Glutamatergic neuron (in vitro differentiated cells): ENCODE measurements around the gene NIF3L1. TPM values are rescaled to one million over a fixed set of nuclear protein-coding genes. Genes with fewer than 3 reads are reported as not detected.

ENCODE experiments used
- DNase-seq: peaks from one replicate; pipeline ENCODE4 v3.0.0; 2022
- H3K27ac Mint-ChIP-seq: one replicate; pipeline ENCODE4 v1.8.0; 2020; ENCODE audit warnings: mild to moderate bottlenecking, mixed read lengths, inconsistent platforms; ENCODE audit not compliant: unreplicated experiment
- H3K27me3 Mint-ChIP-seq: one replicate; pipeline ENCODE4 v1.8.0; 2020; ENCODE audit warnings: mild to moderate bottlenecking, moderate library complexity, mixed read lengths, inconsistent platforms; ENCODE audit not compliant: unreplicated experiment
- H3K36me3 Mint-ChIP-seq: one replicate; pipeline ENCODE4 v1.8.0; 2020; ENCODE audit warnings: mild to moderate bottlenecking, mixed read lengths, inconsistent platforms; ENCODE audit not compliant: unreplicated experiment
- H3K4me1 Mint-ChIP-seq: one replicate; pipeline ENCODE4 v1.8.0; 2020; ENCODE audit warnings: mild to moderate bottlenecking, low read depth, mixed read lengths, inconsistent platforms; ENCODE audit not compliant: unreplicated experiment
- H3K4me3 Mint-ChIP-seq: one replicate; pipeline ENCODE4 v1.8.0; 2020; ENCODE audit warnings: mild to moderate bottlenecking, mixed read lengths, inconsistent platforms; ENCODE audit not compliant: unreplicated experiment
- H3K9me3 Mint-ChIP-seq: one replicate; pipeline ENCODE4 v1.8.0; 2020; ENCODE audit warnings: mild to moderate bottlenecking, moderate library complexity, mixed read lengths, inconsistent platforms; ENCODE audit not compliant: unreplicated experiment
- CTCF ChIP-seq: fragments of 200-600 bp; sonication (generic); IDR thresholded peaks from one replicate; pipeline ENCODE4 v1.5.0; 2021; ENCODE audit not compliant: partially characterized antibody, unreplicated experiment
- total RNA-seq: library from RNA; stranded (reverse); fragmentation: NEBNext Ultra II Directional; extraction: Animal tissue kit (Norgen Biotek cat#: 25700); gene quantifications from one replicate; pipeline ENCODE4 v1.2.1, GENCODE V29; 2021; ENCODE audit not compliant: unreplicated experiment

NIF3L1 gene
- total RNA-seq, 1 donor from 2014 or later, result 19.7 TPM

DNA sequence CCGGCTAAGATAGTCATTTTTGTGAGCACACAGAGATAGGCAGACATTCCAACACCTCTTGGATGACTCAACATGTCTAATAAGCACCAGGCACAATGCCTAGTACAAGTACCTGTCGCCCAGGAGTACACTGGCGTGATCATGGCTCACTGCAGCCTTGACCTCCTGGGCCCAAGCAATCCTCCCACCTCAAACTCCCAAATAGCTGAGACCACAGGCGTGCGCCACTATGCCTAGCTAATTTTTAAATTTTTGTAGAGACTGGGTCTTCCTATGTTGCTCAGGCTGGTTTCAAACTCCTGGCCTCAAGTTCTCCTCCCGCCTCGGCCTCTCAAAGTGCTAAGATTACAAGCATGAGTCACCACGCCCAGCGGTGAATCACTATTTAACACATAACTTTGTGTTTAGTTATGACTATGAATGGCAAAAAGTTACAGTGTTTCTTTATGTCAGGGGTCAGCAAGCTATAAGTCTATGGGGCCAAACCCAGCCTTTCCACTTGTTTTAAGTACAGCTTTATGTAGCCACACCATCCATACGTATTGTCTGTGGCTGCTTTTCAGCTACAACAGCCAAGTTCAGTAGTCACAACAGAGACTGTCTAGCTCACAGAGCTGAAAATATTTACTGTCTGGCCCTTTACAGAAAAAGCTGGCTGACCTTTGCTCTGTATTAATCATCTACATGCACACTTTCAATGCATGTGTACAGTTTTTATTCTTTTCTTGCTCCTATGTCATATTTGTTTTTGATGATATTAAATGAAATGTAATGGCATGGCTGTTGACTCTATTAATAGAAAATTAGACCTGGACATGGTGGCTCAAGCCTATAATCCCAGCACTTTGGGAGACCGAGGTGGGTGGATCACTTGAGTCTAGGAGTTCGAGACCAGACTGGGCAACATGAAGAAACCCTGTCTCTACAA, 55.6 kb downstream of the NIF3L1 start:
- H3K4me3 Mint-ChIP-seq, result no peak overlapping the region
- no peaks in the 10 kb centered on the region for H3K27me3 Mint-ChIP-seq
- H3K4me1 Mint-ChIP-seq, result no peaks in the 10 kb centered on the region
- no peaks in the 10 kb centered on the region for H3K9me3 Mint-ChIP-seq
- no peaks in the 10 kb centered on the region for H3K36me3 Mint-ChIP-seq
- no peak for DNase-seq
- H3K27ac Mint-ChIP-seq, result no peak overlapping the region
- TF ChIP-seq CTCF, result no peak

DNA sequence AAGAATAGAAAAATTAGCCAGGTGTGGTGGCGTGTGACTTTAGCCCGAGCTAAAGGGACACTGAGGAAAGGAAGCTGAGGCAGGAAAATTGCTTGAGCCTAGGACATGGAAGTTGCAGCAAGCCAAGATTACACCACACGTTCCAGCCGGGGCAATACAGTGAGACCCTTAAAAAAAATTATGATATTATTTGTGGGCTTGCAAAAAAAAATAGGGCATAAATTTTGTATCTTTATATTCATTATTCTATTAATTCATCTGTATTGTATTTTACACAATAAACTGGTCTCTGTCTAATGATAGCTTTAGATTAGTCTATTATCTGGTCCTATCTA, 56.2 kb downstream of the NIF3L1 start:
- no peak for TF ChIP-seq CTCF
- Mint-ChIP-seq H3K36me3 (no peaks in the 10 kb centered on the region), H3K27ac (no peak overlapping the region)

DNA sequence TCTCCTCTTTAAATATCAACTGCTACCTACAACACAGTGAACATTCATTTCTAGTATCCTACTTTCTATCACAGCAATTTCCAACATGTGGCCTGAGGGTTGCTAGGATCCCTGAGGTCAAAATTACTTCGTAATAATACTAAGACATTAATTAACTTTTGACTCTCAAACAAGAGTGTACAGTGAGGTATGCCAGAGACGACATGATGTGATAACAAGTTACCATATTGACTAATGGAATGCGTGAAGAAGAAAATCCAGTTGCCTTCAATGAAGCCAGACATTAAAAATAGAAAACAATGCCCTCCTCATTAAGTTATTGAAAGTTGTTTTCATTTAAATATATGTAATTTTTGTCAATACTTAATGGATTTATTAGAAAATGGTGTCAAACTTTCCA, 61.2 kb downstream of the NIF3L1 start:
- no peaks in the 10 kb centered on the region for H3K27me3 Mint-ChIP-seq
- DNase-seq, result no peak
- H3K4me3 Mint-ChIP-seq, result no peak overlapping the region
- no peak for TF ChIP-seq CTCF
- no peaks in the 10 kb centered on the region for H3K4me1 Mint-ChIP-seq
- H3K36me3 Mint-ChIP-seq, result no peaks in the 10 kb centered on the region
- no peaks in the 10 kb centered on the region for H3K9me3 Mint-ChIP-seq
- no peak overlapping the region for H3K27ac Mint-ChIP-seq

More for the DNA sequence above, 56.2 kb downstream of the NIF3L1 start:
- no peaks in the 10 kb centered on the region for H3K27me3 Mint-ChIP-seq
- H3K9me3 Mint-ChIP-seq, result no peaks in the 10 kb centered on the region
- H3K4me3 Mint-ChIP-seq, result no peak overlapping the region
- no peaks in the 10 kb centered on the region for H3K4me1 Mint-ChIP-seq
- no peak for DNase-seq

Other genes starting within 250 kb of the NIF3L1 start
- gene BZW1, start 77.5 kb upstream of the NIF3L1 start, total RNA-seq, result 232 TPM
- gene CLK1, start 24.7 kb upstream of the NIF3L1 start, total RNA-seq, result 141 TPM
- 44.9 TPM for gene PPIL3, start 294 bp upstream of the NIF3L1 start, total RNA-seq
- gene ORC2, start 74.3 kb downstream of the NIF3L1 start, total RNA-seq, result 28.2 TPM
- 32.8 TPM for gene HYCC2, start 182.3 kb downstream of the NIF3L1 start, total RNA-seq
- 93.9 TPM for gene NDUFB3, start 182.6 kb downstream of the NIF3L1 start, total RNA-seq
- gene CFLAR, start 226.8 kb downstream of the NIF3L1 start, total RNA-seq, result 88.0 TPM